ENCODE measurements around the gene LRFN3. TPM values are rescaled to one million over a fixed set of nuclear protein-coding genes. Genes with fewer than 3 reads are reported as not detected.

Gene LRFN3
- total and polyA plus RNA-seq, 2 of the 13 experiments (the other 11 are each of a cell fraction or from before 2014, with no cell fraction given), result 0.74 to 1.6 TPM

- TF ChIP-seq ZHX1 (CRISPR knock-in tag; IDR thresholded peaks at IDR 0.05; ENCODE audit: low read depth) (peak; percentile 61; the same call in 1 of the 2 replicates), TEAD3 (CRISPR knock-in tag; optimal IDR thresholded peaks at IDR 0.05; ENCODE audit: borderline replicate concordance) (peak; percentile 54), TFDP1 (CRISPR knock-in tag; IDR thresholded peaks at IDR 0.05; ENCODE audit: borderline replicate concordance) (peak; percentile 31; the same call in 1 of the 2 replicates), MEF2D (CRISPR knock-in tag; IDR thresholded peaks at IDR 0.05) (no peak), SNRNP70 (IDR thresholded peaks at IDR 0.05; ENCODE audit: low read depth, low read length) (no peak), ATF2 (CRISPR knock-in tag; IDR thresholded peaks at IDR 0.05) (peak; percentile 68; the same call in 1 of the 2 replicates), KDM4B (CRISPR knock-in tag; IDR thresholded peaks at IDR 0.05) (no peak), ZNF530 (CRISPR knock-in tag; IDR thresholded peaks at IDR 0.05; ENCODE audit: low read depth) (0 out of 2 replicates have a peak, but pooled peaks have one; percentile 66), STAT5B (CRISPR knock-in tag; IDR thresholded peaks at IDR 0.05) (peak; percentile 78; the same call in 1 of the 2 replicates), MTERF4 (CRISPR knock-in tag; IDR thresholded peaks at IDR 0.05) (no peak), ZNF225 (CRISPR knock-in tag; IDR thresholded peaks at IDR 0.05) (peak; percentile 64; the same call in 1 of the 2 replicates), BCLAF1 (IDR thresholded peaks at IDR 0.05) (no peak), HINFP (CRISPR knock-in tag; IDR thresholded peaks at IDR 0.05; ENCODE audit: low read depth) (no peak), ZNF121 (CRISPR knock-in tag; IDR thresholded peaks at IDR 0.05) (no peak), CENPX (CRISPR knock-in tag; IDR thresholded peaks at IDR 0.05) (no peak), KDM5B (CRISPR knock-in tag; IDR thresholded peaks at IDR 0.05; ENCODE audit: borderline replicate concordance) (0 out of 2 replicates have a peak, but pooled peaks have one; percentile 37), ZNF616 (CRISPR knock-in tag; IDR thresholded peaks at IDR 0.05; ENCODE audit: low read depth) (0 out of 2 replicates have a peak, but pooled peaks have one; percentile 57), ZNF564 (CRISPR knock-in tag; IDR thresholded peaks at IDR 0.05) (peak; percentile 44; the same call in 1 of the 2 replicates), HNF4A (CRISPR knock-in tag; IDR thresholded peaks at IDR 0.05) (peak; percentile 26; the same call in 1 of the 2 replicates)
These were observed 27.3 kb downstream of the LRFN3 start (continued) for GRCh38 chr19:35963514-35963913.

Data from HepG2 (cell line).